Liver (tissue), 3 donors: ENCODE results near the gene FKBP5.

Experiments
- EGR1 ChIP-seq, 2 donors: IDR thresholded peaks; 2 replicates each; pipeline ENCODE4 v1.6.1; 2016 to 2018; ENCODE audit warnings: antibody characterized with exemption in 2 of 2, low read depth in 2 of 2
- FOXA2 ChIP-seq: IDR thresholded peaks from 2 replicates; pipeline ENCODE4 v1.6.1; 2016; ENCODE audit warnings: antibody characterized with exemption
- GABPA ChIP-seq, 2 donors: IDR thresholded peaks in 1 of 2; conservative IDR thresholded peaks in 1 of 2; 2 replicates each; pipeline ENCODE4 v1.6.1; 2016; ENCODE audit warnings: antibody characterized with exemption in 2 of 2, mild to moderate bottlenecking in 1 of 2, moderate library complexity in 1 of 2
- HNF4A ChIP-seq, 2 donors: conservative IDR thresholded peaks; 2 replicates each; pipeline ENCODE4 v1.6.1; 2016; ENCODE audit warnings: antibody characterized with exemption in 2 of 2, mild to moderate bottlenecking in 2 of 2
- REST ChIP-seq: IDR thresholded peaks from 2 replicates; pipeline ENCODE4 v1.6.1; 2016; ENCODE audit warnings: antibody characterized with exemption, mild to moderate bottlenecking
- SP1 ChIP-seq: IDR thresholded peaks from 2 replicates; pipeline ENCODE4 v1.6.1; 2018; ENCODE audit warnings: antibody characterized with exemption, mild to moderate bottlenecking
- TAF1 ChIP-seq: conservative IDR thresholded peaks from 2 replicates; pipeline ENCODE4 v1.6.1; 2016; ENCODE audit warnings: antibody characterized with exemption, mild to moderate bottlenecking
- YY1 ChIP-seq: IDR thresholded peaks from 2 replicates; pipeline ENCODE4 v1.6.1; 2016; ENCODE audit warnings: antibody characterized with exemption, mild to moderate bottlenecking
- TF ChIP-seq, protein P1 (sequence below): fragments of 150-350 bp; IDR thresholded peaks from 2 replicates; pipeline ENCODE4 v1.5.1; 2017; ENCODE audit warnings: improper control_type of control experiment, low read depth, low read length; ENCODE audit not compliant: missing input control
- donor health status: healthy.
- donor health status: healthy.

- TF ChIP-seq, protein P1, sequence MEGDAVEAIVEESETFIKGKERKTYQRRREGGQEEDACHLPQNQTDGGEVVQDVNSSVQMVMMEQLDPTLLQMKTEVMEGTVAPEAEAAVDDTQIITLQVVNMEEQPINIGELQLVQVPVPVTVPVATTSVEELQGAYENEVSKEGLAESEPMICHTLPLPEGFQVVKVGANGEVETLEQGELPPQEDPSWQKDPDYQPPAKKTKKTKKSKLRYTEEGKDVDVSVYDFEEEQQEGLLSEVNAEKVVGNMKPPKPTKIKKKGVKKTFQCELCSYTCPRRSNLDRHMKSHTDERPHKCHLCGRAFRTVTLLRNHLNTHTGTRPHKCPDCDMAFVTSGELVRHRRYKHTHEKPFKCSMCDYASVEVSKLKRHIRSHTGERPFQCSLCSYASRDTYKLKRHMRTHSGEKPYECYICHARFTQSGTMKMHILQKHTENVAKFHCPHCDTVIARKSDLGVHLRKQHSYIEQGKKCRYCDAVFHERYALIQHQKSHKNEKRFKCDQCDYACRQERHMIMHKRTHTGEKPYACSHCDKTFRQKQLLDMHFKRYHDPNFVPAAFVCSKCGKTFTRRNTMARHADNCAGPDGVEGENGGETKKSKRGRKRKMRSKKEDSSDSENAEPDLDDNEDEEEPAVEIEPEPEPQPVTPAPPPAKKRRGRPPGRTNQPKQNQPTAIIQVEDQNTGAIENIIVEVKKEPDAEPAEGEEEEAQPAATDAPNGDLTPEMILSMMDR = no peak
- no peak for TF ChIP-seq YY1
- no peak for TF ChIP-seq SP1
- no peak for TF ChIP-seq TAF1
- no peak for TF ChIP-seq HNF4A (conservative IDR thresholded peaks at IDR 0.05)
- TF ChIP-seq FOXA2 = no peak
- TF ChIP-seq EGR1 (IDR thresholded peaks at IDR 0.05; ENCODE audit: low read depth in 2 of 2) = no peak
- no peak for TF ChIP-seq REST
- no peak for TF ChIP-seq GABPA (IDR thresholded peaks at IDR 0.05 in 1 of 2, conservative IDR thresholded peaks at IDR 0.05 in 1 of 2)
Observed at GRCh38 chr6:35713006-35713767, 24.5 kb upstream of the FKBP5 start.
